Amniotic epithelial cell (primary cell): Measurements from ENCODE around the gene HS6ST2.

Experiments
- DNase-seq: peaks from one replicate; pipeline ENCODE4 v3.0.0-alpha.2; 2010; ENCODE audit warnings: low read depth

The HS6ST2 gene

DNA sequence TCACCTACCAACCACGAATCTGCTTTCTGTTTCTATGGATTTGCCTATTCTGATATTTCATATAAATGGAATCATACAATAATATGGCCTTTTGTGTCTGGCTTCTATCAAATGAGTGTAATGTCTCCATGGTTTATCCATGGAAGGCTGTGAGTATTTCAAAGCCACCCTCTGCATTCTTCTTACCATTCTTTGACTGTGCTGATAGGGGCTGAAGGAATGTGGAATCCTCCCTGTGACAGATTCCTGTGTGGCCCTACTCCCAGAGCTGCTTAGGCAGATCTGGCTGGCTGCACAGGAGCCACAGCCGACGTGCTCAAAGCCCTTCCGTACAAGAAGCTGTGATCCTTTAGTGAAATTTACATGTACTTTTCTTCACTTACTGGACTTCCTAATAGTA is 163.2 kb downstream of the HS6ST2 start:
- DNase-seq: no peak

GRCh38 chrX:132791714-132792113 is 166.7 kb downstream of the HS6ST2 start:
- no peak for DNase-seq

DNA sequence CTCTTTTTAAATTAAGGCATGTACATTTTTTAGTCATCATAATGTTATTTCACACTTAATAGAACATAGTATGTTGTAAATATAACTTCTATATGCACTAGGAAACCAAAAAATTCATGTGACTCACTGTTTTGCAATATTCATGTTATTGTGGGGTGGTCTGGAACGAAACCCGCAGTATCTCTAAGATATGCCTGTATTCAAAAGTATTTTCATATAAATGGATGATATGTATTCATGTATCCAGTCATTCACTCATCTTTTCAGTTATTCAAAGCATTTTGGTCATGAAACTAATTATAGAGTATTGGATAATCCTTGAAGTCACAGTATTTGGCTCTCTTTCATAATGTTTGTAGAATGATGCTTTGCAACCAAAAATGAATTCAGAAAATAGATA is 168.1 kb downstream of the HS6ST2 start:
- no peak for DNase-seq

DNA sequence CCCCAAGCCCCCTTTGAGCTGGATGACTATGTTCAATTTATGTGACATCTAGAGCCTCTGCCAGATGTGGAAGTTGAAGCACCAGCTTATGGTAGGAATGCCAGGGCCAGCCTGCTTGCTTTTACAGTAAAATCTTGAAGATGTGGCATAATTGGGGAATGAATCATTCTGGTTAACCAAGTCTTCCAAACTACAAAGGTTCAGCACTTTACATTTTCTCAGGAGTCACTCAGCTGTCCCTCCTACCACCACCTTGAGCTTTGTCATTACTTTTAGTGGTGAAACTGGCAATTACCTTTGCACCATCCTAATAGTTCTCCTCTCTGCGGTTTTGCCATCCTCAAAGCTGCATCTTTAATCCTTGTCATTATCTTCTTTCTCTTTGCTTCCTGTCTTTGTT is 172.2 kb downstream of the HS6ST2 start:
- peak; percentile 47 for DNase-seq

- DNase-seq: no peak
Measured at GRCh38 chrX:132778917-132779316, 179.5 kb downstream of the HS6ST2 start.

DNA sequence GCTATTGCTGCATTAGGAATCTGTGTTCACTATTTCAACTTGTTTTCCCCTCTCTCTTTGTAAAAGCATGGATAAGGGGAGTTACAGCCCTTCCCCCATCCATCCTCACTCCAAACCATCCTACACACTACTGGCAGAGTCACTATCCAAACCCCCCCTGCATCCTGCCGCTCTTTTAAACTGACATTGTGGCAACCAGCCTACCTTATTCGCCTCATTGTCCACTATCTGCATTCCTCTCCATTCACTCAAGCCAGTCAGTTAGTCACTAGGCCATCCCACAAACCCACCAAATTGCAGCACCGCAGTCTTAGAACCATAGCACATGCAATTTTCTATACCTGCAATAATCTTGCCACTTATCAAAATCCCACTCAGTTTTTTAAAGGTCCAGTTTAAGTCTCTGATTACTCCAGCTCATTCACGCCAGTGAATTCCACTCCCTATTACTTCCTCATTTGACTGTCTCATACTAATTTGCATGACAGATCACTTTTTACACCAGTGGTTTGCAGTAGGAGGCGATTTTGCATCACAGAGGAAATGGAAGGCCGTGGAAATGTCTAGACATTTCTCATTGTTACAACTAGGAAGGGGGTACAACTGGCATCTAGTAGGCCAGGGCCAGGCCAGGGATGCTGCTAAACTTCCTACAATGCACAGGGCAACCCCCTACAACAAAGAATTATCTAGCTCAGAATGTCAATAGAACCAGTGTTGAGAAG is 181.8 kb downstream of the HS6ST2 start:
- DNase-seq: no peak

GRCh38 chrX:132775263-132775823 is 183.1 kb downstream of the HS6ST2 start:
- peak; percentile 18 for DNase-seq

DNA sequence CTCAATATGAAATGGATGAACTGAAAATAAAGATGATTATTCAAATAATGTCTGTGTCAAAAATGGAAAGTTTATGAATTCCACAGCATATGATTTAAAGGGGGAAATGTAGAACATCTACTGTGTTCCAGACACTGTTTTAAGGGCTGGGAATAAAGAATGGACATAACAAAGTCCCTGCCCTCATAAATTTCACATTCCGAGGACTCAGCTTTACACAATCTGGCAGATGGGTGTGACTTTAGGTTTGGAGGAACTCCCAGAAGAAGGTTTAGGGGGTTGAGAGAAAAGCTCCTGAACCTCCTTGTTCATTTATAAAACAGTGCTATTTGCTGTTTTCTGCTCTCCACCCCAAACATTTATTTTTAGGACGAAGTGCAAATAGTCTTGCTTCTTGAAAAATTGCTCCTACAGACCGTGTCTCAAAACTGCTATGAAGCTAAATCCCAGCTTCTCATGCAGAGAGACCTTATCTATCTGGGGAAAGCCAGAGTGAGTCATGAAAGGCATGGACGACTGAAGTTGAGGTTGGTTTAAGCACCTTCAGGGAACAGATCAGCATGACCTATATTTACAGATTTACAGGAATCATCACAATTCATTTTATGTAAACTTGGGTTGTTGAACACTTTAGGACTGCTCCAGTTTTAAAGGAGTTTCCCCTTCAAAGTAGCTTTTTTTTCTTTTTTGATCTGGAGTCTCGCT is 184.3 kb downstream of the HS6ST2 start:
- peak; percentile 61 for DNase-seq

GRCh38 chrX:132769609-132770008 is 188.8 kb downstream of the HS6ST2 start:
- no peak for DNase-seq

DNA sequence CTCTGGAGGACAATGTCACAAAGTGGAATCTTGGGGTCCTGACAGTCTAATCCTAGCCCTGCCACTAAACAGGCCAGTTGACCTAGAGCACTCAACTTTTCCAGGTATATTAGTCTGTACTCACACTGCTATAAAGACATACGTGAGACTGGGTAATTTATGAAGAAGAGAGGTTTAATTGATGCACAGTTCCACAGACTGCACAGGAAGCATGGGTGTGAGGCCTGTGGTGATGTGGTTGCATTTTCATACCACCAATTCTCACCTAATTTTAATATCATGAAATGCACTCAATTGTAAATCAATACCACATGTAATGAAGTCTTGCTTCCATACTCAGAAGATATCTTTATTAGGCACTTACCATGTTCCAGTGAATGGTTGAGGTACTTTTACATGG is 192.0 kb downstream of the HS6ST2 start:
- no peak for DNase-seq

DNA sequence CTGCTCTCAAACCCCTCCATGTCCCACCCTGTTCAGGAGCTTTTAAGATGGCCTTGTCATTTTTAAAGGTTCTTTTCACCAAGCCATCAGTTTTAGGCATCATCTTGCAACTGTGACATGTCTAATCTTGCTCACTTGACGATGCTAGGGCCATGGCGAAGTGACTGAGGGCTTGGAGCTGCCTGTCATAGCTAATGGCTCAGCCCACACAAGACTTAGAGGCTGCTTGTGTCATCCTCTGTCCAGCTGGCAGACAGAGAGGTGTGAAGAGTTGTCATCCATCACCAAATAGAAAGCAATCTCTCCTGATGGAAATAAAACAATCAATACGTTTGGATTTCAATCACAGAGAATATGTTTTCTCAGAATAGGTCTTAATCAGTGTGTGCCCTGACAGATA is 194.9 kb downstream of the HS6ST2 start:
- DNase-seq: no peak

GRCh38 chrX:132758759-132759158 is 199.7 kb downstream of the HS6ST2 start:
- DNase-seq: no peak

DNA sequence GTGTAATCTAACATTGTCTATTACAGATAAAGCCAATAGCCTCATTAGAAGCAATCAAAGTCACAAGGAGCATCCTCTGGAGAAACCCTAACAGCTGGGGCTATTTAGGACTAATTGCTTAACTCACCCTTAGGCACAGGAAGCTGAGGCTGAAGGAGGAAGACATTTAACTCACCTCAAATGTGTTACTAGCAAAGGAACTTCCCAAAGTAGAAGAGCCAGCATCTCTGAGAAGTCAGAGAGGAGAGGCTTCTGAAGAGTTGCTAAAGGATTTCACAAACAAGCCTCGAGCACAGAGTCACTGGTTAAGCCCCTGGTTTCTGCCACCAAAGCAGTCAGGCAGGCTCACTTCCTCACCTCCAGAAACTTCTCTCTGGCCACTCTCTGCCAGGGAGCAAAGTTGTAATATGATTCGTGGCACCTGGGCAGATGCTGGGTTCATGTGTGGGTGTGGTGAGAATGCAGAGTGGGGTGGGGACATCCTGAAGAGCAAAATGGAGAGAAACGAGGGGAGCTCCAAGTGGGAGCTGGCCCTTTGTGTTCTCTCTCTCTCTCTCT is 201.3 kb downstream of the HS6ST2 start:
- DNase-seq: no peak

GRCh38 chrX:132756439-132756838 is 202.0 kb downstream of the HS6ST2 start:
- DNase-seq: no peak

GRCh38 chrX:132751063-132751690 is 207.3 kb downstream of the HS6ST2 start:
- no peak for DNase-seq

- peak; percentile 15 for DNase-seq
Measured at GRCh38 chrX:132750331-132751062, 207.9 kb downstream of the HS6ST2 start.

DNA sequence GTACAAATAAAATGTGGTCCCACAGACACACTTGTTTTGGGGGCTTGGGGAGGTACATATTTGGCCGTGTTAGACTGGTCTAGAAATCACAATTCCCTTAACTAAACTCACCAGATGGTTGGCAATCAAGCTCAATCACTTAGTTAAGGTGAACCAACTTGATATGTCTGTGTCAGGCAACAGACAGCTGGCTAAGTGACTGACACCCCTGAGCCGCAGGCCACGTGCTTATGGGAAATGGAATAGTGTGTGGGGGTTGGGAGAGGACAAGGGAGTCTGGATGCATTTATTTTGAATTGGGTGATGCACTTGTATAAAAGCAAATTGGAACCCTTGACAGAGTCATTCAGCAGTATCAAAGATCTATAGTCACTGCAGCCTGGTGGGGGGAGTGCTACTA is 209.0 kb downstream of the HS6ST2 start:
- DNase-seq: no peak

DNA sequence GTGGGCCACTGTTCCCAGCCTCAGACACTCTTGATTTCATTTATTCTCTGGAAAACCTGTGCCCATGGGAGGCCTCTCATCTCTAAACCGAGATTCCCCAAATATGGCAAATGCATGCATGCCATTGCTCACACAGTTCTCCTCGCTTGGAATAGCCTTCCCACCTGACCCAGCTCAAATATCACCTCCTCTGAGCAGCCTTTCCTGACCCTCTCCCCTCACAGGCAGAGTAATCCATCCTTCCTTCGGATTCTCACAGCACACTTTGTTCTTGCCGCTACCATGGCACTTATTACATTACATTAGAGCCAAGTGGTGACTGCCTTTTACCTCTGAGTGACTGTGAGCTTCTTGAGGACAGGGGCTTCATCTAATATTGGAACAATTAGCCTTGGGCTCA is 209.5 kb downstream of the HS6ST2 start:
- no peak for DNase-seq

- DNase-seq: no peak
Measured at GRCh38 chrX:132748268-132748667, 210.2 kb downstream of the HS6ST2 start.

DNA sequence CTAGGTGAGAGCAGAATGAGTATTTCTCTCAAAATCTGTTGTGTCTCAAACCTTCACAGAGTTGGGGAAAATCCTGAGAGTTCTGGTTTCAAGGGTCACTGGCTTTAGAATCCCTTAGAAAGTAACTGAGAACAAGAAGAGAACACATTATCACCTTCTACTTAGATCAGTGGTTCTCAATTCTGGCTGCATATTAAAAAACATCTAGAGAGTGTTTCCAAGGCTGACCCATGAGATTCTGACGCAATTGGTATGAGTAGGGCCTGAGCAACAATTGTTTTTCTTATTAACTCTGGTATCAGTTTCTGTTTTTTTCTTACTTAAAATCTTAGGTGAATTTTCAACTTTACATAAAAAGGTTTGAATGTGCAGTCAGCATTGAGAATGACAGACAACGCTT is 212.8 kb downstream of the HS6ST2 start:
- no peak for DNase-seq

GRCh38 chrX:132744470-132744869 is 214.0 kb downstream of the HS6ST2 start:
- DNase-seq: no peak

GRCh38 chrX:132743086-132743485 is 215.3 kb downstream of the HS6ST2 start:
- no peak for DNase-seq
